Nephron progenitor cell (in vitro differentiated cells): Measurements from ENCODE around the gene PRKAR2A.

Experiments
- DNase-seq: peaks from one replicate; pipeline ENCODE4 v3.0.0; 2021
- H3K27ac Mint-ChIP-seq: 2 replicates; pipeline ENCODE4 v1.8.0; 2021; ENCODE audit warnings: mild to moderate bottlenecking, moderate library complexity, mixed read lengths
- H3K27me3 Mint-ChIP-seq: 2 replicates; pipeline ENCODE4 v1.8.0; 2021; ENCODE audit warnings: mild to moderate bottlenecking, low read depth, mixed read lengths; ENCODE audit not compliant: poor library complexity
- H3K36me3 Mint-ChIP-seq: 2 replicates; pipeline ENCODE4 v1.8.0; 2021; ENCODE audit warnings: low read depth, mixed read lengths
- H3K4me1 Mint-ChIP-seq: 2 replicates; pipeline ENCODE4 v1.8.0; 2021; ENCODE audit warnings: mixed read lengths
- H3K4me3 Mint-ChIP-seq: 2 replicates; pipeline ENCODE4 v1.8.0; 2021; ENCODE audit warnings: mild to moderate bottlenecking, moderate library complexity, mixed read lengths
- H3K9me3 Mint-ChIP-seq: 2 replicates; pipeline ENCODE4 v1.8.0; 2021; ENCODE audit warnings: mild to moderate bottlenecking, moderate library complexity, mixed read lengths
- TF ChIP-seq, protein P1 (sequence below): fragments of 200-600 bp; sonication (generic); IDR thresholded peaks from 2 replicates; pipeline ENCODE4 v1.5.0; 2021; ENCODE audit warnings: antibody characterized with exemption

PRKAR2A gene

GRCh38 chr3:48715174-48715800, 132.4 kb downstream of the PRKAR2A start:
- H3K4me1 Mint-ChIP-seq: peaks cover 49% of the 10 kb centered on the region
- peak; percentile 18 for DNase-seq
- H3K9me3 Mint-ChIP-seq: no peaks in the 10 kb centered on the region
- peak overlapping the region; percentile 100 for H3K4me3 Mint-ChIP-seq
- TF ChIP-seq, protein P1, sequence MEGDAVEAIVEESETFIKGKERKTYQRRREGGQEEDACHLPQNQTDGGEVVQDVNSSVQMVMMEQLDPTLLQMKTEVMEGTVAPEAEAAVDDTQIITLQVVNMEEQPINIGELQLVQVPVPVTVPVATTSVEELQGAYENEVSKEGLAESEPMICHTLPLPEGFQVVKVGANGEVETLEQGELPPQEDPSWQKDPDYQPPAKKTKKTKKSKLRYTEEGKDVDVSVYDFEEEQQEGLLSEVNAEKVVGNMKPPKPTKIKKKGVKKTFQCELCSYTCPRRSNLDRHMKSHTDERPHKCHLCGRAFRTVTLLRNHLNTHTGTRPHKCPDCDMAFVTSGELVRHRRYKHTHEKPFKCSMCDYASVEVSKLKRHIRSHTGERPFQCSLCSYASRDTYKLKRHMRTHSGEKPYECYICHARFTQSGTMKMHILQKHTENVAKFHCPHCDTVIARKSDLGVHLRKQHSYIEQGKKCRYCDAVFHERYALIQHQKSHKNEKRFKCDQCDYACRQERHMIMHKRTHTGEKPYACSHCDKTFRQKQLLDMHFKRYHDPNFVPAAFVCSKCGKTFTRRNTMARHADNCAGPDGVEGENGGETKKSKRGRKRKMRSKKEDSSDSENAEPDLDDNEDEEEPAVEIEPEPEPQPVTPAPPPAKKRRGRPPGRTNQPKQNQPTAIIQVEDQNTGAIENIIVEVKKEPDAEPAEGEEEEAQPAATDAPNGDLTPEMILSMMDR: no peak
- H3K36me3 Mint-ChIP-seq: peaks cover 46% of the 10 kb centered on the region
- H3K27ac Mint-ChIP-seq: peak overlapping the region; percentile 96
- H3K27me3 Mint-ChIP-seq: peaks cover 19% of the 10 kb centered on the region

- peaks cover 60% of the 10 kb centered on the region for H3K4me1 Mint-ChIP-seq
- TF ChIP-seq, protein P1: no peak
- no peaks in the 10 kb centered on the region for H3K9me3 Mint-ChIP-seq
- peak overlapping the region; percentile 53 for H3K27ac Mint-ChIP-seq
- no peak for DNase-seq
- H3K4me3 Mint-ChIP-seq: peak overlapping the region; percentile 15
- H3K36me3 Mint-ChIP-seq: peaks cover 78% of the 10 kb centered on the region
- no peaks in the 10 kb centered on the region for H3K27me3 Mint-ChIP-seq
Measured at GRCh38 chr3:48711727-48712126, 135.9 kb downstream of the PRKAR2A start.

- Mint-ChIP-seq H3K27ac (peak overlapping the region; percentile 86), H3K4me1 (peaks cover 38% of the 10 kb centered on the region), H3K36me3 (peaks cover 78% of the 10 kb centered on the region), H3K27me3 (no peaks in the 10 kb centered on the region), H3K4me3 (no peak overlapping the region), H3K9me3 (peaks cover 5% of the 10 kb centered on the region)
- TF ChIP-seq, protein P1: no peak
- DNase-seq: no peak
Measured at GRCh38 chr3:48709051-48709461, 138.6 kb downstream of the PRKAR2A start.

GRCh38 chr3:48708481-48708889, 139.2 kb downstream of the PRKAR2A start:
- H3K4me1 Mint-ChIP-seq: peaks cover 35% of the 10 kb centered on the region
- peaks cover 77% of the 10 kb centered on the region for H3K36me3 Mint-ChIP-seq
- peak overlapping the region; percentile 79 for H3K27ac Mint-ChIP-seq
- H3K4me3 Mint-ChIP-seq: no peak overlapping the region
- no peak for DNase-seq
- peaks cover 6% of the 10 kb centered on the region for H3K9me3 Mint-ChIP-seq
- H3K27me3 Mint-ChIP-seq: no peaks in the 10 kb centered on the region
- TF ChIP-seq, protein P1: no peak

DNA sequence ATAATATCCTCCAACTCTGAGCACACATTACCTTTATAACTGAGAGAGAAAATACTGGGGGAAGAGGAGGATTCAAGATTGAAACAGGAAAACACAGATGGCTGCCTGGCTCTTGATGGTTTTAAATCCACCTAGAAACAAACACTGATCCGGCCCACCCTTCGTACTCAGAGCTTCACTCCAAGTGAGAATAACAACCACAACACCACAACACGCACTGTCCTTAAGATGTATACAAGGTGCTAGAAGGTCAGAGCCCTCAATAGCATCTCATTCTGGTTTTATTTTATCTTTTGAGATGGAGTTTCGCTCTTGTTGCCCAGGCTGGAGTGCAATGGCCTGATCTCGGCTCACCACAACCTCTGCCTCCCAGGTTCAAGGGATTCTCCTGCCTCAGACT, 140.5 kb downstream of the PRKAR2A start:
- Mint-ChIP-seq H3K4me1 (peaks cover 29% of the 10 kb centered on the region), H3K36me3 (peaks cover 82% of the 10 kb centered on the region), H3K27me3 (no peaks in the 10 kb centered on the region), H3K27ac (no peak overlapping the region), H3K9me3 (peaks cover 6% of the 10 kb centered on the region), H3K4me3 (no peak overlapping the region)
- TF ChIP-seq, protein P1: no peak
- no peak for DNase-seq

- peaks cover 6% of the 10 kb centered on the region for H3K9me3 Mint-ChIP-seq
- H3K27ac Mint-ChIP-seq: peak overlapping the region; percentile 8
- TF ChIP-seq, protein P1: no peak
- no peak overlapping the region for H3K4me3 Mint-ChIP-seq
- DNase-seq: no peak
- H3K36me3 Mint-ChIP-seq: peaks cover 73% of the 10 kb centered on the region
- H3K27me3 Mint-ChIP-seq: no peaks in the 10 kb centered on the region
- H3K4me1 Mint-ChIP-seq: no peaks in the 10 kb centered on the region
Measured at GRCh38 chr3:48702320-48702920, 145.3 kb downstream of the PRKAR2A start.
